Epithelial cell of alveolus of lung (primary cell): ENCODE results near the gene TTN. TPM values are rescaled to one million over a fixed set of nuclear protein-coding genes. Genes with fewer than 3 reads are reported as not detected.

Experiments
- total RNA-seq: library from RNA; depleted of rRNA; stranded (reverse); fragments of >200 nt; gene quantifications from 2 replicates; pipeline ENCODE4 v1.2.1, GENCODE V29; 2015

The TTN gene
- under 0.01 and 2.4 TPM in 2 replicates for total RNA-seq

GRCh38 chr2:178807227-178808008, at the start of gene TTN:
TSS of gene TTN (minus strand) at chr2:178807423. CDS start at chr2:178804642, 2,781 bp downstream.

GRCh38 chr2:178480227-178481181, 326.7 kb downstream of the TTN start, which contains the start of gene PLEKHA3:
TSS of gene PLEKHA3 (plus strand) at chr2:178480457. CDS start at chr2:178480870, 413 bp downstream.

GRCh38 chr2:178478439-178479274, 328.6 kb downstream of the TTN start, which contains the start of gene FKBP7:
TSS of gene FKBP7 (minus strand) at chr2:178478600. CDS start at chr2:178478499, 101 bp downstream.

Other genes with a start within 250 kb of the TTN start
- 0.08 TPM in 1 of 2 replicates, not detected in the other for gene CCDC141, start 242.7 kb upstream of the TTN start, total RNA-seq